ENCODE results near the gene DNAJB4. TPM values are rescaled to one million over a fixed set of nuclear protein-coding genes. Genes with fewer than 3 reads are reported as not detected.

The DNAJB4 gene
- total RNA-seq, 2 donors from 2014 or later, result 41.0 to 59.8 TPM

- Histone ChIP-seq H3K36me3 (no peaks in the 10 kb centered on the region), H3K9me3 (no peaks in the 10 kb centered on the region), H3K4me1 (ENCODE audit: control insufficient read depth in 1 of 2, low read depth in 2 of 2) (peaks cover 8 to 15% of the 10 kb centered on the region in 2 donors), H3K27ac (peak overlapping the region in 1 of 2 donors; percentile 3), H3K4me3 (no peak overlapping the region), H3K27me3 (replicated peaks; ENCODE audit: insufficient read depth) (no peaks in the 10 kb centered on the region)
- no peak for TF ChIP-seq CTCF (IDR thresholded peaks at IDR 0.05)
- DNase-seq (ENCODE audit: low spot score), result no peak
- ATAC-seq (ENCODE audit: insufficient number of reproducible peaks, low FRiP score, low read depth), result no peak
These were observed 20.8 kb upstream of the DNAJB4 start for GRCh38 chr1:77983997-77984355.

GRCh38 chr1:77984629-77985028, 20.1 kb upstream of the DNAJB4 start:
- DNase-seq (ENCODE audit: low spot score) (no peak), ATAC-seq (ENCODE audit: insufficient number of reproducible peaks, low FRiP score, low read depth) (no peak)
- Histone ChIP-seq H3K27me3 (replicated peaks; ENCODE audit: insufficient read depth) (no peaks in the 10 kb centered on the region), H3K4me1 (ENCODE audit: control insufficient read depth in 1 of 2, low read depth in 2 of 2) (peaks cover 8 to 15% of the 10 kb centered on the region in 2 donors), H3K4me3 (no peak overlapping the region), H3K27ac (no peak overlapping the region), H3K9me3 (no peaks in the 10 kb centered on the region), H3K36me3 (no peaks in the 10 kb centered on the region)
- TF ChIP-seq CTCF (IDR thresholded peaks at IDR 0.05), result no peak

- Histone ChIP-seq H3K4me3 (no peak overlapping the region), H3K27ac (no peak overlapping the region), H3K4me1 (ENCODE audit: control insufficient read depth in 1 of 2, low read depth in 2 of 2) (no peaks in the 10 kb centered on the region), H3K9me3 (no peaks in the 10 kb centered on the region), H3K36me3 (no peaks in the 10 kb centered on the region), H3K27me3 (replicated peaks; ENCODE audit: insufficient read depth) (no peaks in the 10 kb centered on the region)
- DNase-seq (ENCODE audit: low spot score), result no peak
- no peak for ATAC-seq (ENCODE audit: insufficient number of reproducible peaks, low FRiP score, low read depth)
- no peak for TF ChIP-seq CTCF (IDR thresholded peaks at IDR 0.05)
These were observed 17.9 kb upstream of the DNAJB4 start for GRCh38 chr1:77986810-77987209.

GRCh38 chr1:77987919-77988318, 16.8 kb upstream of the DNAJB4 start:
- TF ChIP-seq CTCF (IDR thresholded peaks at IDR 0.05), result no peak
- Histone ChIP-seq H3K27ac (no peak overlapping the region), H3K4me3 (no peak overlapping the region), H3K4me1 (ENCODE audit: control insufficient read depth in 1 of 2, low read depth in 2 of 2) (peaks cover 0 to 6% of the 10 kb centered on the region in 2 donors), H3K27me3 (replicated peaks; ENCODE audit: insufficient read depth) (no peaks in the 10 kb centered on the region), H3K9me3 (no peaks in the 10 kb centered on the region), H3K36me3 (no peaks in the 10 kb centered on the region)
- DNase-seq (ENCODE audit: low spot score) (no peak), ATAC-seq (ENCODE audit: insufficient number of reproducible peaks, low FRiP score, low read depth) (no peak)

GRCh38 chr1:77989744-77990143, 15.0 kb upstream of the DNAJB4 start:
- Histone ChIP-seq H3K27me3 (replicated peaks; ENCODE audit: insufficient read depth) (no peaks in the 10 kb centered on the region), H3K27ac (no peak overlapping the region), H3K4me3 (no peak overlapping the region), H3K4me1 (ENCODE audit: control insufficient read depth in 1 of 2, low read depth in 2 of 2) (peaks cover 0 to 11% of the 10 kb centered on the region in 2 donors), H3K36me3 (no peaks in the 10 kb centered on the region), H3K9me3 (no peaks in the 10 kb centered on the region)
- DNase-seq (ENCODE audit: low spot score) (no peak), ATAC-seq (ENCODE audit: insufficient number of reproducible peaks, low FRiP score, low read depth) (no peak)
- TF ChIP-seq CTCF (IDR thresholded peaks at IDR 0.05), result no peak
